ENCODE measurements around the gene FOXB1. TPM values are rescaled to one million over a fixed set of nuclear protein-coding genes. Genes with fewer than 3 reads are reported as not detected.
A peak's percentile ranks its signal among the peaks of the same experiment; 100 is the strongest.

FOXB1 gene
- total RNA-seq, 1 experiment from 2014 or later, result not detected

DNA sequence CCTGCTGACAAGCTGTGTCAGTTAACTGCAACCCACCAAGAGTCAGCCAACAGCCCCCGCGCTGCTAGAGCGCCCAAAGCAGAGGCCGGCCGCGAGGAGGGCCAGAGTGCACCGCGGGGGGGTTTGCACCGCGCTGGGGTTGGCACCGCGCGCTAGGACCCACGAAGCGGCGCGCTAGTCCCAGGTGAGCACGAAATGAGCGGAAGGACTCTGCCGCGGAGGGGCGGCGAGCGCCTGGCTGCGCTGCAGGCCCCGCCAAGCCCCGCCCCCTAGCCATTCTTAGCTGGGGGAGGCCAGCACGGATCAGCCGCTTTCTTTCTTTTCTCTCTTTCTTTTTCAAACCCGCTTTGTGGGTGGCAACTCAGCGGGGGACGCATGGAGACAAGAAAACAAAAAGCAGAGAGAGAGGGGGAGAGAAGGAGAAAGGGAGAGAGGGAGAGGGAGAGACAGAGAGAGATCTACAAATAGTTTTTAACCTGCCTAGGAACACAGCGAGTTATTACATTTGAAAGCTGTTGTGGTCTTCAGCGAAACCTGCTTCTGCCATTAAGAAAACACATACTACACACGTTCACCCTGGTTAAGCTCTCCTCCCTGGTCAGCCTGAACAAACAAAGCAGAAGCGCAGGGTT, 6.9 kb upstream of the FOXB1 start:
- DNase-seq (ENCODE audit: low spot score), result no peak
- in situ Hi-C loops (cut with HindIII; ENCODE audit: low sequenced_read_pairs), result no loop called here

DNA sequence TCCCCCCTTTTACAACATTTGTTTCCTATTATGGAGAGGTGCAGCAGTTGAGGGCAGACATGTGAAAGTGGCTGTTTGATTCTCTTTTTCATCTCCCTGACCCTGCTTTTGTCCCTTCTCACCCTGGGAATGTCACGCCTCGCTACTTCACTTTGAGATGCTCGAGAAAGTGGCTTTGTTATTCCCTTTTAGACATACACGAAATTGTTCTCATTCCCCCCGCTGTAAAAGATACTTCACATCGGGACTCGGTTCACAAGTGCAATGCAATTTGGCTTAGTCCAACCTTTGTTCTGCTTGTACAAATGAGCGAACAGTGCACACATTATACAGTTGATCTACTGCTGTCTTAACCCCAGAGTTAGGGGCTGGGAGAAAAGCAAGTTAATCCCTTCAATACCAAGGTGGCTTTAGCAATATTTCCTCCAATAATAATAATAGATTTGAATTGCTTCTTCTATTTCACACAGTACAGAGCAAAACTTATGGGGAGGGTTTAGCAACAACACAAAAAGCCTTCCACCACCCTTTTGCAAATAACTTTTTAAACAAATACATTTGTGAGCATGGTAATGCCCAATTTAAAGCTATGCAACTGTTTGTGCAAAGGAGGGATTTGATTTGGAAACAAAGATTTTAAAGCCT, 5.7 kb upstream of the FOXB1 start:
- no peak for DNase-seq (ENCODE audit: low spot score)
- in situ Hi-C loops (cut with HindIII; ENCODE audit: low sequenced_read_pairs), result no loop called here

DNA sequence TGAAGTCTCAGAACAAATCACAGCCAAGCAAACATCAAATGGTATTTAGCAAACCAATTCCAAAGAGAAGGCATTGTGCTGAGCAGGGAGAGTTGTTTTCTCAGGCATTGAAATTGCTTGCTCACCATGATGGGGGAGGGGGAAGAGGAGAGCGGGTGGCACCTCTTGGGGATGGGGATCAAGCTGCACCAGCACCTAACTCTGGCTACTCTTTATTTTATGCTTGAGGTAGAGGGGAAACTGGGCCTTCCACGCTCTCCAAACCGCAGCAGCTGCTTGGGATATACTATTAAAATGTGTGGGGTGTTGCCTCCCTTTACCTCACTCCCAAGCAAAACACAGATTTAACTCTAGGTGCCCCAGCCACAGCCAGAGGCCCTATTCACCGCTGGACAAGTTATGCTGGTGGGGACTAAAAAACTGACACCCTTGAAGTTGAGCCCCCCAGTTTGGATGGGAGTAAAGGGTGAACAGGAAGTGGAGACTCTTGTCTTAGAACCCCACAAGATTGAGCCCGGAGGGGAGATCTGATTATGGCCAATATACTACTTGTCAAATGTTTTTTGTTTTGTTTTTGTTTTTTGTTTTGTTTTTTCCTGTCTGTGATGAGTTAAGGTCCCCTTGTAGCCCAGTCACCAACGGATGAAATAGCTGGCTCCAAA, 5.0 kb upstream of the FOXB1 start:
- in situ Hi-C loops (cut with HindIII; ENCODE audit: low sequenced_read_pairs), result no loop called here
- no peak for DNase-seq (ENCODE audit: low spot score)

DNA sequence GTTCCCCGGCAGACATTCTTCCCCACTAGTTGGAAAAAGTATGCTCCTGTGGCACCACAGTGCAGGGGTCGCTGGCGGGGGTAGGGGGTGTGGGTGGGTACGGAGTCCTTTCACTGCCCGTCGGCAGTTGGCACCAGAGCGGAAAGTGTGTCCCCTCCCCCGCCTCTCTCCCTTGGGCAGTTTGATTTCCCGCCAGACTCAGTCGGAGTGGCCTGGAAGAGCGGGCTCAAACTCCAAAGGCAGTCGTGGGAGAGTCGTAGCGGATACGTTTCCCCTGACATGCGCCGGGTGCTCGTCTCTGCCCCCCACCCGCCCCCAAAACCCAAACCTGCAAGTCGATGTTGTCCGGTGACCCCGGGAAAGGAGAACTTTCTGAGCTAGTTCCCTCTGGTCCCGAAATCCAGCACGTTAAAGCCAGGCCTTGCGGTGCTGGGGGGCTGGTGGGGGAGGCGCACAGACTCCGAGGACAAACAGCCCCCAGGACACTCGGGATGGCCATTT, 4.4 kb upstream of the FOXB1 start:
- in situ Hi-C loops (cut with HindIII; ENCODE audit: low sequenced_read_pairs), result no loop called here
- no peak for DNase-seq (ENCODE audit: low spot score)

DNA sequence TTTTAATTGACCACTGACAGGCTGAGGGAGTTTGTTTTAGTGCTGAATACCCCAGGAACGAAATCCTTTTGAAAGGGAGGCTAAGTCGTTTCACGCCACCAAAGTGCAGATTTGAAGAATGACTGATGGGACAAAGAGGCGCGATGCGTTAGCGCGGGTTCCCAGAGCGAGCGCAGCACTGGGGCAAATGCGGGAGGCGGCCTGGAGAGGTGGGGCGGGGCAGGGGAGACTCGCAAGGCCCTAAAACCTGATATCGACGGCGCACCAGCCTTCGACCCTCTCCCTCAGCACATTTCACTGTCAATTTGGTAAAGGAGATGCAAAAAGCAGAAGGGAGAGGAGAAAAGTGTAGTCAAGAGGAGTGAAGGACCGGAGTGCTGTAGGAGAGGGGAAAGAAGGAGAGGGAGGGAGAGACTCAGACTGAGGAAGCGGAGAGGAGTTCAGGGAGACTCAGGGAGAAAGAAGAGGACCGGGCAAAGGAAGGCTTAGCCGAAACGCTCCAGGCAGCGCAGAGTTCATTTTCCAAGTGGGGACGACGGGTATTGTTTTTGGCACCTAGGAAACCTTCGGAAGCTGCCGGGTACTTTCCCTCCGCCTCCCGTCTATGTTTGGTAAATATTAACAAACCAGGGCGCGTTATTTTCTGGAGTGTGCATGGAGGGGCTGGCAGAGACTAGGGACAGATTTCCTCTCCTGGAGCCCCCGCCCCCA, 3.8 kb upstream of the FOXB1 start:
- in situ Hi-C loops (cut with HindIII; ENCODE audit: low sequenced_read_pairs), result no loop called here
- no peak for DNase-seq (ENCODE audit: low spot score)

DNA sequence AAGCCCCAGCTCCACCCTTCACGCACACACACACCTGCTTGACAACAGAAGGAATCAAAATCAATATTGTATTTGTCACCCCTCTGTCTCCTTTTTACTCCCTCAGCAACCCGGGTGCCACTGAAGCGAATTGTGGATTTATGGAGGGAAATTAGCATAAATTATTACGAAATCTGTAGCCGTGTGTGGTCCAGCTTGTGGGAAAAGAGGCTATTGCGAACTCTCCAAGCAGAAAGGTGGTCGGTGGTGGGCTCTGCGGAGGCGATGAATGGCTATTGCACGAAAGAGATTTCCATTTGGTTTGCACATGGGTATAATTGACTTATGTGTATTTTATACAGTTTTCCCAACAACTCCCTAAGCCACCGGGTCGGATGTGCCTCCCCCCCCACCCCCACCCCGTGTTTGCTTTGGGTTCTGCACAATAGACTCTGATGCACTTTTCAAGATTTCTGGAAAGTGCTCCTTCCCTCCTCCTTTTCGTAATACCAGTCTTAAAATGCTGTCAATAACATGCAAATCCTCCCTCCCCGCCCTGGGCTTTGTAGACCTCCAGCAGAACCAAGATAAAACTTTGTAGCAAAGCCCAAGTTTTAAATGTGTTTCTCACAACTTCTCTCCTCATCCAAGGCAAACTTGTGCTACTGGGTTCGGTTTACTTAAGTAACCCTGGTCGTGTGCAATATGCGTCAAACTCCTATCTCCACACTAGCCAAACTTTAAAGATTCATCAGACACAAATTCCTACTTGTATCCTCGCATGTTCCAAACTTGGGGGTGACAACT, 3.1 kb upstream of the FOXB1 start:
- no peak for DNase-seq (ENCODE audit: low spot score)
- in situ Hi-C loops (cut with HindIII; ENCODE audit: low sequenced_read_pairs), result no loop called here

DNA sequence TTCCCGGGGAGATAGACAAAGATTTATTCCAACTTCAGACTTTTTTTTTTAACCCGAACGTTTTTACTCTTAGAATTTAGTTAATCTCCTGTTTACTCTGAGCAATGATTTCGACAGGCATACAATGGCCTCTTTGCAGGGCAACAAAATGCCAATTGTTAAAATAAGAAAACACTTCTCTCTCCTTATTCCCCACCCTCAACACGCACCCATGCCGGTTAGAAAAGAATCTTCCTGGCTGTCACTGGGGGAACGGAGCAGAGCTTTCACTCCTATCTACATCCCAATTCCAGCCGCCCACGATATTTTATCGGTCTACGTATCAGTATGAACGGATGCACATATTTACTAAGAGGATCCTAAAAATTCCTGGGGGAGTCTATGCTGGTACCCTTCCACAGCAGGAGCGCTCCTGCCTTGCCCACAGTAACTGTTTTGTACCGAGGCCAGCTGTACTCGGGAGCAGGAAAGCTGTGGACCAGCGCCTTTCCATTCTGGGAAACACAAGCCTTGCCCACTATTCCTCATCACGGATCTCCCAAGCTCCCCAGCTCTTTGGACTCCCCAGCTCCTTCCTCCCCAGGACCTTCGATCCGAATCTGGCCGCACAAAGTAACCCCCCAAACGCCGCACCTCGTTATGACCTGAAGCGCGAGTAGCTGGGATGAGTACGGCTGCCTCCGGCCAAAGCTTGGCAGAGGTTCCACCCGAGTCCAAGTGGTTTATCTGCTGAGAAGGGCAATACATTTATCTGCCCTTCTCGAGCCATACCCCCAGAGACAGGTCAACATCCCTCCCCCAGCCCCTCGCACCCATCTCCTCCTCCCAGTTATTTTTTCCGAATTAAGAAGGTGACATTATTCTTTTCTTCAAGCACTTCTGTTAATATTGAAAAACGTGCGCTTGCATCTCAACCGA, 2.2 kb upstream of the FOXB1 start:
- in situ Hi-C loops (cut with HindIII; ENCODE audit: low sequenced_read_pairs), result no loop called here
- DNase-seq (ENCODE audit: low spot score), result no peak

DNA sequence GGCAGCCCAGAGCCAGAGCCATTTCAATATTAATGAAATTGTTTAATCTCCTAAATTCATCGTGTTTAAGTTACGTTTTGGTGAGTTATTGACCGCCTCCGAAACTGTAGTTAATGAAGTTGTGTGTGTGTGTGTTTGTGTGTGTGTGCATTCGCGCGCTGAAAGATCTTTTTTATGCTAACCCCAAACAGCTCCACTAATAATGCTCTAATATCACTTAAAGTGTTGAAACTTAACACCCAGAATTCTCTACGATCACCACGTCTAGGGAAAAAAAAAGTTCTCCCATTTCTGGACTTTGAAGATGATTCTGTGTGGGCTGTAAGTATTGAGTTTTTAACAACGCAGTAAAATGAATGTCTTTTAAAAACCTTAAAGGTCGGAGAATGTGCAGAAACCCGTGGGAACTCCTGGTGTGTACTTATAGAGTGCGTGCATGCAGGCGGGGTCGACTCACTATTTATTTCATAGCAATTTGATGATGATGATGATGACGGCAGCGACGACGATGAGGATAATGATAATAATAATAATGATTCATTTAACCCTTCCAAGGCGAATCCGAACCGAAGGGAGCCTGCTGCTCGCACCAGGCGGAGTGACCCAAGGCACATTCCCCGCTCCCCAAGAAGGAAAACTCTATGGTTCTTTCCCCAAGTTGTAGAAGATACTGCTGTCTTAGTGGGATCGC, 1.4 kb upstream of the FOXB1 start:
- in situ Hi-C loops (cut with HindIII; ENCODE audit: low sequenced_read_pairs), result no loop called here
- DNase-seq (ENCODE audit: low spot score), result no peak

DNA sequence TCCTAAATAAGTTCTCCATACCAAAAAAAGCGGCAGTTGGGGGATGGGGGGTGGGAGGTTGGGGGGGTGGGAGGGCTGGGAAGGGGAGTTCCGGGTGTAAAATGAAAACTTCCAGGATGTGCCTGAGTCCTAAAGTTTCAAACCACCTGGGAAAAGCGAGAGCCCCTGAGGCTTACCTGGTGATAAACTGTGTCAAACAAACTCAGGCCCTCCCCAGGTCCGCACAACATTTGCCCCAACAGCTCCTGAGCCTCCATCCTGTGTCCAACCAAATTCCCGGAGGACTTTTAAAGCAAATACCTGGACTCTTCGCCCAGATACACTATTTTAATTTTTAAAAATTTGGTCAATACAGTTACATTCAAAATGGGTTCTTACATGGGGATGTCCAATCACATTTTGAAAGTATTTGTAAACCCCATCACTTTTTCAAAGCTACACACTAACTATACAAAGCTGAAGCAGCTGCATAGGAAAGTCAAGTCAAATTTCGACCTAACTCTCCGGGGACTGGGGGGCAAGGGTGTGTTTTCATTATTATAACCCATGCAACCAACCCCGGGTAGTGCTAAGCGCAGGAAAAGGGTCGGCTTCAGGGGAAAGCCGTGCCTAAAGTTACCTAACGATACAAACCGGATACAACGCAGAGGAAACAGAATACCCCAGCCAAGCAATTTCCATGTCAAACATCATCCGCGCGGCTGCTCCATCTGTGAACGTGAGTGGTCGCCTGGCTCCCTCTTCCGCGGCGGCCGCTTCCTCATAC, 685 bp upstream of the FOXB1 start:
- DNase-seq (ENCODE audit: low spot score), result no peak
- in situ Hi-C loops (cut with HindIII; ENCODE audit: low sequenced_read_pairs), result no loop called here

DNA sequence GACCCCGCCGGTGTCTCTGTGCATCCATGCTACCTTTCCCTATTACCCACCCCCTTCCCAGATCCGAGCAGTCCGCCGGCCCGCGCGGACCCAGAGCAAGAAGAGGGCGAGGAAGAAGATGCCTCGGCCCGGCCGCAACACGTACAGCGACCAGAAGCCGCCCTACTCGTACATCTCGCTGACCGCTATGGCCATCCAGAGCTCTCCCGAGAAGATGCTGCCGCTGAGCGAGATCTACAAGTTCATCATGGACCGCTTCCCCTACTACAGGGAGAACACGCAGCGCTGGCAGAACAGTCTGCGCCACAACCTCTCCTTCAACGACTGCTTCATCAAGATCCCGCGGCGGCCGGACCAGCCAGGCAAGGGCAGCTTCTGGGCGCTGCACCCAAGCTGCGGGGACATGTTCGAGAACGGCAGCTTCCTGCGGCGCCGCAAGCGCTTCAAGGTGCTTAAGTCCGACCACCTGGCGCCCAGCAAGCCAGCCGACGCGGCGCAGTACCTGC, 788 bp downstream of the FOXB1 start:
- in situ Hi-C loops (cut with HindIII; ENCODE audit: low sequenced_read_pairs), result no loop called here
- peak; percentile 18 for DNase-seq (ENCODE audit: low spot score)

DNA sequence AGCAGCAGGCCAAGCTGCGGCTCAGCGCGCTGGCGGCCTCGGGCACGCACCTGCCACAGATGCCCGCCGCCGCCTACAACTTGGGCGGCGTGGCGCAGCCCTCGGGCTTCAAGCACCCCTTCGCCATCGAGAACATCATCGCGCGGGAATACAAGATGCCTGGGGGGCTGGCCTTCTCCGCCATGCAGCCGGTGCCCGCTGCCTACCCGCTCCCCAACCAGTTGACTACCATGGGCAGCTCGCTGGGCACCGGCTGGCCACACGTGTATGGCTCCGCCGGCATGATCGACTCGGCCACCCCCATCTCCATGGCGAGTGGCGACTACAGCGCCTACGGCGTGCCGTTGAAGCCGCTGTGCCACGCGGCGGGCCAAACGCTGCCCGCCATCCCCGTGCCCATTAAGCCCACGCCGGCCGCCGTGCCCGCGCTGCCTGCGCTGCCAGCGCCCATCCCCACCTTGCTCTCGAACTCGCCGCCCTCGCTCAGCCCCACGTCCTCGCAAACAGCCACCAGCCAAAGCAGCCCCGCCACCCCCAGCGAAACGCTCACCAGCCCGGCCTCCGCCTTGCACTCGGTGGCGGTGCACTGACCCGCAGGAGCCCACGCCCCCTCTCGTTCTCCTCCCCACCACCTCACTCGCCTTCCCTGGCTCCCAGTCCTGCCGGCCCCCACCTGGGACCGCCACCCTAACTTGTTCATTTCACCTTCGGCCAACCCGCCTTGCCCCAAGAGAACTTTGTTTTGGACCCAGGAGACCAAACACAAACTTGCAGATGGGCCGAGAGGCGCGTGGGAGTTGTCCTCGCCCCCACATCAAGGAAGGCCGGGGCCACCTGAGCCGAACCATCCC, 1.5 kb downstream of the FOXB1 start:
- in situ Hi-C loops (cut with HindIII; ENCODE audit: low sequenced_read_pairs), result no loop called here
- no peak for DNase-seq (ENCODE audit: low spot score)

DNA sequence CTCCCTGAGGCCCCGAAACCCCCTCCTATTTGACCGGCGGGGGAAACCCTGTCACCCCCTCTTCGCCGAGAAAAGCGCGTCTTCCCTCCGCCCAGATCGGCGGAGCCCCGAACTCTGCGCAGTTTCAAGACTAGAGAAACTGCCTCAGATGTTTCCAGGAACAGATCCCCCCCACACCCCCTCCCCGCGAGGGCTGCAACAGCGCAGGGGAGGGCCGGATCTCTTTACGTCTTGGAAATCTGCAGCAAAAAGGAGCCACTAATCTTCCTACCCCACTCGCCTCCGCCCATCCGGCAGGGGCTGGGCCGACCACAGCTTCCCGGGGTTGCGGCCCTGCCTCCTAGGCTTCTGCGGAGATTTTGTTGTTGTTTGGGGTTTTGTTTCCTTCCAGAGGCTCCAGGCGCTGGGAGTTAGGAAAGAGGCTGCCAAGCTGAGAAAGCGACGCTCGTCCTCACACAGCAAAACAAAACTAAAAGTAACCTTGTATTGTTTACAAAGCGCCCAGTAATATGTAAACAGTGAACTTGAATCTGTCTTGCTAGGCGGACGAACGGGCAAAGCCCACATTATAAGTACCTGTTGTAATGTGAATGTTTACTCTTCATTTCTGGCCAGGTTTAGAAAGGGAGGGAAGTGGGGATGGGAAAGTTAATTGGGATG, 2.2 kb downstream of the FOXB1 start:
- no peak for DNase-seq (ENCODE audit: low spot score)
- in situ Hi-C loops (cut with HindIII; ENCODE audit: low sequenced_read_pairs), result no loop called here

DNA sequence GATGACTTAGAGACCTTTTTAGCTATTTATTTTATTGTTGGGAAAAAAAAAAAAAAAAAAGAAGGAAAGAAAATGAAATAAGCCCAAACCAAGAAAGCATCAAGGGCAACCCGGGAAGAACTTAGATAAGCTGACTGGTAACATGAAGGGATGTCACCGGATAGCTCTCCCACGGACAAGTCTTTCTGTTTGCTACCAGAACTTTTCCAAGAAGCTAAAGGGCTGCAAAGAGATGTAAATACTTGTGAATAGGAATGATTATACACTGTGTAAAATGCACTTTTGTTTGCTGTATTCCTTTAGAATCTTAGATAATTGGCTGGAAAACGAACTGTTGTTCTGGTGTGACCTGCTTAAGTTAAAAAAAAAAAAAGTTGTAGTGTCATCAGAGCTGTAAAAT, 2.8 kb downstream of the FOXB1 start:
- DNase-seq (ENCODE audit: low spot score), result no peak
- in situ Hi-C loops (cut with HindIII; ENCODE audit: low sequenced_read_pairs), result no loop called here

DNA sequence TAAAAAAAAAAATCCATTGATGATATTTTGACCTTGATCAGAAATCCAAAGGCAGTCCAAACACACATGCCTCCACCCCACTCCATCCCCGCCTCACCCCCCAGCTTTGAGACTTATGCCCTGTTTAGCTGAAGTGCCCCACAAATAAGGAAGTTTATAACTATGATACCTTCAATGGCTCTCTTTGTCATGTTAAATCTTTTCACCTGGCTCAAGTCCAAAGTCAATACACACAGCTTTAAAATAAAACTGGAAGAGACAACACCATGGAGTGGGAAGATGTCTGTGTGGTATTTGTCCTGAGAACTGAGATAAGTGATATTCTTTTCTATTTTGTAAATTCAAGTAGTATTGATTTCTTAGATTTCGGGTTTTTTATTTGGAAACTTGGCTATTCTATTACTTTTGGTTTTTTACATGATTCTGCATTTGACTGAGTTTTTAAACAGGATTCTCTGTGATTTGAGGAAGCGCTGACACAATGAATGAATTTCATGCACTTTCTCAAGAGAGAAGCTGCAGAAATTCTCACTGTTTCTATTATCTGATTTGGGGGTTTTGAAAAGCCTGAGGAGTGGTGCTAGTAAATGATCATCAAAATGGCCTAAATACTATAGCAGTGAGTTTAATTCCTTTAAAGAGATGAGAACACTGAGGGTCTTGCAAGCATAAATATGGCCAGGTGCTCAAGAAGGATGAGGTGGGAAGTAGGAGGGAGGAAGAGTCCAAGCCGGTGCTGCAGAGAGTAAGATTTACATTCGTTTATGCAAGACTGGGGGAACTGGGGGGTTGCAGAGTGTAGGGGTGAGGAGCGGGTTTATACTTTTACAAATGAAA, 5.2 kb downstream of the FOXB1 start:
- no peak for DNase-seq (ENCODE audit: low spot score)
- in situ Hi-C loops (cut with HindIII; ENCODE audit: low sequenced_read_pairs), result no loop called here
